Transverse colon (tissue), 4 donors: ENCODE results near the gene HDHD5. TPM values are rescaled to one million over a fixed set of nuclear protein-coding genes. Genes with fewer than 3 reads are reported as not detected.

Source experiments
- DNase-seq: peaks from one replicate; pipeline ENCODE4 v3.0.0-alpha.2; 2019
- H3K27ac ChIP-seq, 4 donors: fragments of 200-600 bp; sonication (generic); 2 replicates each; pipeline ENCODE4 v1.5.1; 2016 to 2018; ENCODE audit warnings: inconsistent platforms in 4 of 4
- H3K27me3 ChIP-seq: fragments of 200-600 bp; sonication (generic); 2 replicates; pipeline ENCODE4 v1.5.1; 2017; ENCODE audit warnings: inconsistent platforms
- H3K36me3 ChIP-seq, 4 donors: fragments of 200-600 bp; sonication (generic); 2 replicates each; pipeline ENCODE4 v1.5.1; 2017 to 2019; ENCODE audit warnings: inconsistent platforms in 4 of 4
- H3K4me1 ChIP-seq, 4 donors: fragments of 200-600 bp; sonication (generic); 2 replicates each; pipeline ENCODE4 v1.5.1; 2017 to 2020; ENCODE audit warnings: inconsistent platforms in 4 of 4
- H3K4me3 ChIP-seq, 4 donors: fragments of 200-600 bp; sonication (generic); 1 replicate in 1 of 4; 2 replicates in 3 of 4; pipeline versions ENCODE4 v1.5.1 to v1.6.1; 2017 to 2019; ENCODE audit warnings: inconsistent platforms in 4 of 4
- H3K9me3 ChIP-seq, 2 donors: fragments of 200-600 bp; sonication (generic); 2 replicates each; pipeline ENCODE4 v1.5.1; 2017 to 2019; ENCODE audit warnings: inconsistent platforms in 2 of 2
- CTCF ChIP-seq, 5 experiments: fragments of 200-600 bp in 3 of 5; fragments of 450-650 bp in 2 of 5; sonication (generic) in 3 of 5; IDR thresholded peaks; 1 replicate in 2 of 5; 2 replicates in 3 of 5; pipeline ENCODE4 v1.5.1; 2016 to 2017; ENCODE audit warnings: antibody characterized with exemption in 5 of 5, inconsistent platforms in 3 of 5, mild to moderate bottlenecking in 2 of 5, moderate library complexity in 1 of 5
- EP300 ChIP-seq: sonication (generic); formaldehyde crosslinking; IDR thresholded peaks from one replicate; pipeline ENCODE4 v1.6.1; 2017; ENCODE audit warnings: antibody characterized with exemption, low read depth
- POLR2A ChIP-seq: fragments of 450-650 bp; IDR thresholded peaks from one replicate; pipeline ENCODE4 v1.6.1; 2016; ENCODE audit warnings: antibody characterized with exemption, mild to moderate bottlenecking, moderate library complexity
- POLR2AphosphoS5 ChIP-seq, 3 donors: sonication (generic); formaldehyde crosslinking; IDR thresholded peaks; one replicate each; pipeline ENCODE4 v1.6.1; 2016; ENCODE audit warnings: antibody characterized with exemption in 3 of 3
- WGBS, 2 donors: methylation state at CpG; one replicate each; pipeline ENCODE4 v1.1.5; 2018; ENCODE audit warnings: low coverage in 1 of 2; 5-methylcytosine and 5-hydroxymethylcytosine counted together
- in situ Hi-C, 4 donors: fragments of 200-750 bp; cut with MboI; loops; one replicate each; pipeline versions ENCODE4 v1.15.0 to v1.15.1; 2017; ENCODE audit warnings: low sequenced_read_pairs in 3 of 4, low pct_ligation_motif_present in 1 of 4, low pct_unique_long_range_greater_than_20kb in 1 of 4
- intact Hi-C: fragments of 100-400 bp; cut with DNase I; formaldehyde crosslinking; loops from one replicate; pipeline ENCODE4 v1.15.1; 2023; ENCODE audit warnings: low total_unique reads
- total RNA-seq, 4 donors: library from RNA; depleted of rRNA; stranded (reverse); fragments of >200 nt; gene quantifications; one replicate each; pipeline ENCODE4 v1.1.0, GENCODE V29; 2016

Gene HDHD5
- total RNA-seq, 4 donors from 2014 or later: 24.7 to 51.9 (median 42.3) TPM

DNA sequence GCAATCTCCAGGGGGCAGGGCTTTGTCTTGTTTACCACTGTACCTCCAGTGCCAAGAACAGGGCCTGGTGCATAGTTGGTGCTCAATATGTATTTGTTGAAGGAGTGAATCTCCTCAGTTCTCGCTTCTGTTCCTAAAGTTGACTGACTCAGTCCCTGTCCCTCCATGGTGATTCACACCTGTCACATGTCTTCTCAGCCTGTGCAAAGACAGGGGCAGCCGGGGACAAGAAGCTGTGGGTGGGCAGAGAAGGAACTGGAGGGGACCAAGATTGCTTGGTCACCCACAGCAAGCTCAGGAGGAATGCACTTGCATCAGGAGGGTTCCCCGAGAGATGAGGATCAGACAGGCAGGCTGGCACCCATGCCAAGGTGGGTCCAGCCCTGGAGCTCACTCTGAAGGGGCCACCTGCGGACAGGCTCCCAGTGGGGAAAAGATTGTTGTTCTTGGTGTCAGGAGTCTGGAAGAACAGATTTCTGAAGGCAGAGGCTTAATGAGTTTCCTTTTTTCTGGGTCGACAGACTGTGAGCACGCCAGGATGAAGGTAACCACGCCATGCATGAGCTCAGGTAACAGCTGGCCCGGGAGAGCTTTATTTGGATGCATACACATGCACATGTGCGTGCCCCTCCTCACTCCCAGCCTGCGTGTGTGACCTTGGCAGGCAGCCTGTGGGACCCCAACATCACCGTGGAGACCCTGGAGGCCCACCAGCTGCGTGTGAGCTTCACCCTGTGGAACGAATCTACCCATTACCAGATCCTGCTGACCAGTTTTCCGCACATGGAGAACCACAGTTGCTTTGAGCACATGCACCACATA is 57.4 kb downstream of the HDHD5 start:
- Histone ChIP-seq H3K27ac (no peak overlapping the region), H3K9me3 (no peaks in the 10 kb centered on the region), H3K4me3 (no peak overlapping the region), H3K4me1 (no peaks in the 10 kb centered on the region), H3K36me3 (peaks cover 0 to 36% (median 13%) of the 10 kb centered on the region in 4 donors), H3K27me3 (no peaks in the 10 kb centered on the region)
- TF ChIP-seq POLR2AphosphoS5 (IDR thresholded peaks at IDR 0.05) (no peak), POLR2A (no peak), CTCF (IDR thresholded peaks at IDR 0.05) (no peak), EP300 (no peak)
- intact Hi-C loops (no loop called here), in situ Hi-C loops (no loop called here)
- no peak for DNase-seq
- WGBS, 2 donors: 84% methylated on average over 14 of the region's 14 CpGs; no CpG with 5 or more reads in 1 of the 2 donors

GRCh38 chr22:17100621-17101020 is 58.5 kb downstream of the HDHD5 start:
- Histone ChIP-seq H3K4me3 (no peak overlapping the region), H3K9me3 (no peaks in the 10 kb centered on the region), H3K36me3 (peaks cover 0 to 36% (median 13%) of the 10 kb centered on the region in 4 donors), H3K27ac (no peak overlapping the region), H3K27me3 (no peaks in the 10 kb centered on the region), H3K4me1 (no peaks in the 10 kb centered on the region)
- in situ Hi-C loops (no loop called here), intact Hi-C loops (no loop called here)
- TF ChIP-seq POLR2AphosphoS5 (IDR thresholded peaks at IDR 0.05) (no peak), EP300 (no peak), CTCF (IDR thresholded peaks at IDR 0.05) (no peak), POLR2A (no peak)
- no peak for DNase-seq
- 78% methylated on average over 6 of the region's 6 CpGs; no CpG with 5 or more reads in 1 of the 2 donors for WGBS, 2 donors

- peak overlapping the region in 1 of 4 donors; percentile 25 for H3K27ac ChIP-seq
- H3K36me3 ChIP-seq: peaks cover 0 to 29% (median 13%) of the 10 kb centered on the region in 4 donors
- no peaks in the 10 kb centered on the region for H3K27me3 ChIP-seq
- H3K4me3 ChIP-seq: no peak overlapping the region
- intact Hi-C loops (no loop called here), in situ Hi-C loops (no loop called here)
- H3K4me1 ChIP-seq: no peaks in the 10 kb centered on the region
- TF ChIP-seq CTCF (IDR thresholded peaks at IDR 0.05) (no peak), EP300 (no peak), POLR2AphosphoS5 (IDR thresholded peaks at IDR 0.05) (no peak), POLR2A (no peak)
- 59 to 73% methylated on average over 3 to 7 of the region's 7 CpGs for WGBS, 2 donors
- no peaks in the 10 kb centered on the region for H3K9me3 ChIP-seq
- DNase-seq: no peak
Observed at GRCh38 chr22:17098379-17098819, 60.7 kb downstream of the HDHD5 start.

DNA sequence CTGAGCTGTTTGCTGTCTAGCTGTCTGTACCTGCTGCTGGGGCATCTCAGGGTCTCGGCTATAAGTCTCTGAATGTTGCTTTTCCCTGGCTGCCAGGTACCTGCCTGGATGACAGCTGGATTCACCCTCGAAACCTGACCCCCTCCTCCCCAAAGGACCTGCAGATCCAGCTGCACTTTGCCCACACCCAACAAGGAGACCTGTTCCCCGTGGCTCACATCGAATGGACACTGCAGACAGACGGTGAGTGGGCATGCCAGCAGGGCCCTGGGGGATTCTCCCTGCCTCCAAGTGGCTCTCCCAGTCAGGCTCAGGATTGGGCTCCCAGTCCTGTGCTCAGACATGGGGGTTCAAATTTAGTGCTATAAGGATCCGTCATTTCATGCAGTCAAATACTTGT is 61.4 kb downstream of the HDHD5 start:
- in situ Hi-C loops: no loop called here
- Histone ChIP-seq H3K36me3 (peaks cover 0 to 26% (median 12%) of the 10 kb centered on the region in 4 donors), H3K9me3 (no peaks in the 10 kb centered on the region), H3K4me3 (no peak overlapping the region), H3K27me3 (no peaks in the 10 kb centered on the region), H3K4me1 (no peaks in the 10 kb centered on the region), H3K27ac (peak overlapping the region in 1 of 4 donors; percentile 25)
- no peak for DNase-seq
- TF ChIP-seq EP300 (no peak), CTCF (IDR thresholded peaks at IDR 0.05) (no peak), POLR2A (no peak), POLR2AphosphoS5 (IDR thresholded peaks at IDR 0.05) (no peak)
- 88% methylated on average over 6 of the region's 6 CpGs; no CpG with 5 or more reads in 1 of the 2 donors for WGBS, 2 donors
- intact Hi-C loops: no loop called here
